CD4-positive, alpha-beta T cell treated with Interleukin-6 at 100 ng/mL for 8 hours (primary cell): ENCODE results near the gene NRL.

Source experiments
- DNase-seq: peaks from one replicate; pipeline ENCODE4 v3.0.0-alpha.2; 2020; ENCODE audit warnings: mixed read lengths, low spot score

The NRL gene

GRCh38 chr14:24080888-24081738 is 33.6 kb downstream of the NRL start:
- peak; percentile 66 for DNase-seq

- DNase-seq, result no peak
Observed at GRCh38 chr14:24080142-24080530, 34.6 kb downstream of the NRL start.

DNA sequence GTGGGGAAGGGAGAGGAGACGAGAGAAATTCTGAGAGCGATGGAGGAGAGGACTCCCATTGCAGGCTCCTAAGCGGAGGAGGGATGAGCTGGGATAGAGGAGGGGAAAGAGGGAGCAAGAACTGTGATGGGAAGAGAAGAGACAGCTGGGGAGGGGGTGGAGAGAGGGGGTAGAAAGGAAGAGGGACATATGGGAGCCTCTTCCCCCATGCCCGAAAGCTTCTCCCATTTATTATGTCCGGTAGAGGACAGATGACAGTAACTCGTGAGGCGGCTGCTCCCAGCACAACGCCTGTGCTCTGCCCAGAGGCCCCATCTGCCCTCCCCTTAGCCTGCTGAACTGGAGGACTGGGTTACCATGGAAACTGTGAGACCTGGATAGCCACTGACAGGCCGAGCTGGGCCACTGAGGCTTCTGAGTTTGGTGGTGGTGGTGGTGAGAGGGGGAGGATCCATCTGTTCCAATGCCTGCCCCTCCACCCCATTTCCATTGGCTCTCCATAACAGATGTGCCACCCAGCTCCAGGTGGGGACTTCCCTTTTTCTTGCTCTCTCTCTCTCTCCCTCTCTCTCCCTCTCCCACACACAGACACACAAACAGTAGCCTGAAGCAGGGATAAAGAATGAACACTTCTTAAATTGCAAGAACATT is 35.1 kb downstream of the NRL start:
- DNase-seq, result no peak

GRCh38 chr14:24078146-24078545 is 36.6 kb downstream of the NRL start:
- no peak for DNase-seq

GRCh38 chr14:24077086-24077485 is 37.7 kb downstream of the NRL start:
- no peak for DNase-seq

DNA sequence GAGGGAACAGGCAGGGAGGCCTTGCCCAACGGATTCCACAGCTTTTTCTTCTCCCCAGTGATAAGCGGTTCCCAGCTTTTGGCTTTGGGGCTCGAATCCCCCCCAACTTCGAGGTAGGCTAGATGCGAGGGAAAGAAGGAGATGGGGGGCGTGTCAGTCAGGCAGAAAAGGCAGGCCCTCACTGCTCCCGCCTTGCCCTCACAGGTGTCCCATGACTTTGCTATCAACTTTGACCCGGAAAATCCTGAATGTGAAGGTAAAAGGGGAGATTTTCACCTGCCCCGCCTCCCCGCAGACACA is 38.5 kb downstream of the NRL start:
- DNase-seq, result no peak

- DNase-seq, result no peak
Observed at GRCh38 chr14:24075485-24076301, 39.1 kb downstream of the NRL start.

GRCh38 chr14:24074625-24075484 is 39.9 kb downstream of the NRL start:
- DNase-seq, result no peak

- no peak for DNase-seq
Observed at GRCh38 chr14:24072881-24073877, 41.6 kb downstream of the NRL start.

- DNase-seq, result no peak
Observed at GRCh38 chr14:24072436-24072835, 42.3 kb downstream of the NRL start.

- DNase-seq, result no peak
Observed at GRCh38 chr14:24071836-24072430, 42.8 kb downstream of the NRL start.

DNA sequence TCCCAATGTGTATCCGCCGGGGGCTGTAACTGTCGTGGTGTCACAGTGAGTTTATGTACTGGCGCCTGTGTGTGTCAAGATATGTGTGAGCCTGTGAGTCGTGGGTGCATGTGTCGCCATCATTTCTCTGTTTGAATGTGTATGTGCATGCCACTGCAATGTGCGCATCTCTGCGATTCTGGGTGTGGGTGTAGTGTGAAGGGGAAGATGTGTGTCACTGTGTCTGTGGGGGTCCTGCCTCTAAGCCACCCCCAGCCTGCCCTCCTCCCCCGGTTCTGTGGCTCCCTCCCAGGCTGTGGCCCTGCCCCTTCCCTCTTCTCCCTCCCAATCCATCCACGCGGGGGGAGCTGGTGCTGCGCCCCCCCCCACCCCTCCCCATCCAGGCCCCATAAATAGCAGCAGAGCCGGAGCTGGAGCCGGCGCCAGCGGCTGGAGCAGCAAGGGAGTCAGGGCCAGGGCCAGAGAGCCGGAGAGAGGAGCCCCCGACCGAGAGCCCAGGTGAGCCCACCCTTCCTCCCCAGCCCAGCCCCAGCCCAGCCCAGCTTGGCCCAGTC is 43.5 kb downstream of the NRL start, which contains the start of gene CPNE6:
Gene CPNE6 (plus strand): TSS at position 419 of the 554 bp plus-strand sequence. CDS start 1,375 bp downstream, outside the sequence.
- no peak for DNase-seq

DNA sequence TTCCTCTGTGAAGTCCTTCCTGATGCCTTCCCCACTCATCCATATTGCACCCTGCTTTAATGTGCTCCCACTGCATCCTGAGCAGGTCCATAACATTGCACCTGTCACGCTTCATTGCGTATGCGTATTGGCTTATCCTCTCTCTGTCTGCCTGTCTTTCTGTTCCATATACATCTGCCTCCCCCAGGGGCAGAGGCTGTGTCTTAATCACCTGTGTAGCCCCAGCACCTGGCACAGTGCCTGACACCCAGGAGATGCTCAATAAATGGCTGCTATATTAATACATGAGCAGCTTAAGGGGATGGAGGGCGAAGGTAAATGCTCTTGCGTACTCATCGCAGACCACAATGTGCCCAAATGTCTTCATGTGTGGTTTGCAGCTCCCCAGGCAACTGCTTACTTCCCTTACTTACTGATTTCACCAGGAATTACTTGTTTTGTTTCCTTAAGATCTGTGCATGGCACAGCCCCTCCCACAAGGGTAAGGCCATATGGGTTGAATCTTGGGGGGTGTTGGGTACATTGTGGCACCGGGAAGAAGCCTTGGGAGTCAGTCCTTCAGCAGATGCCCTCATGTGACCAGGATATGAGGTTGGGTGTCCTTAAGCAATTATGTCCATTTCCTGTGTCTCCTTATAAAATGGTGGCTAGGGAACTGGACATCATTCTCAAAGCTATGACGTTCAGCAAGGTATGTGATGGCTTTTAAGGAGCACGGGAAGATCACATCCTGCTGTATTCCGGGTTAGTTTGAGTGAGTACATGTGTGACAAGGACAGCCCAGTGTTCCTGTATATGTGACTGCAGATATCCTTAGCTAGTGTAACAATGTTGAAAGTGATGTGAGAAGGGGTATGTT is 44.2 kb downstream of the NRL start:
- DNase-seq, result no peak

DNA sequence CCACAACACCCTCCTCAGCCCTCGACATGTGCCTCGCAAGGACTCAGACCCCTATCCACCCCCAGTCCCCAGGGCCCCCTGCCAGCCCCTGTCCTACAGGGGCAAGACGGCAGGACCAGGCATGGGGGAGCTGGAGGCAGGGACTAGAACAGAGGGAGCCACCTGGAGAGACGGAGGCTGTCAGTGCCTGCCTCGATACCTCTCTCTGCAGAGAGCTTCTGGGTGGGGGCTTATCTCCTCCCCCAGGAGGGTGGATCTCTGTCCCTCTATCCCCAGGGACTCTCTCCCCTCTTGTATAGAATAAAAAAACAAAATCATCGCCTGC is 45.4 kb downstream of the NRL start:
- DNase-seq, result no peak

GRCh38 chr14:24068711-24069410 is 45.9 kb downstream of the NRL start:
- DNase-seq, result no peak

DNA sequence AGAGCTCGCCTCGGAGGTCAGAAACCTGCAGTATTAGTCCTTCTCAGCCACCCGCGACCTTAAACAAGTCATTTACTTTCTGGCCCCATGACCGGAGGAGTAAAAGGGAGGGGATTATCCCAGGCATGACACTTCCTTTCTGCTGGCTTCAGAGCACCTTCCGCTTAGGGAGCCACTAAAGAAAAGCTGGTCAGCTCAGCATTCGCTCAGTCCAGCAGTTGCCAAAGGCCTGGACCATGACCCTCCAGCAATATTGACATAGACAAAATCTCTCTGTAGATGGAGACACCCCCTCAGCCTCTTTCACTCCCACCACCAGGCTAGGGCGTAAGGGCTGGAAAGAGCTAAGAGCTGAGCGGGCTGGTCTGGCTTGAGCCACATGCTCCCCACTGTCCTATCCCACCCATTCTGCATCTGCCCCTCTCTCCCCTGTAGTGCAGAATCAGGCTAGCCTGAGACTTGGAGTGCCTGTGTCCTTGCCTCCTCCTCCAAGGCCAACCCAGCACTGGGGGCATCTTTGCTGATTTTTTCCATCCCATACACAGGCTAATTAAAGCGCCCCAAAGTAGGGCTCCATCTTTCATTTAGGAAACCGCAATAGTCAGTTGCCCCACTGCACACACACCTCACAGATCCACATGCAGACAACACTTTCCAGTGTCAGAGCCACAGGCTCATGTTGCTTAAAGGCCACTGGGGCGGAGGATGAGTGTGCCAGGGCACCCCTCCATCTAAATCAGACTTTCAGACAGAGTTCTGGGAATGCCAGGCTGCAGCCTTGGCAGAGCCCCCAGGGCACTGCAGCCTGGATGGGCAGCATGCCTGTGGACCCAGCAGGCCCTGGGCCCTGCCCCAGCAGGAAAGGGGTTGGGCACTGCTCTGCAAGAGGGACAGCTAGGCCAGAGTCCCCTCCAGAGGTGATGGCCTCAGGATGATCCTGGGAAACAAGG is 47.3 kb downstream of the NRL start:
- no peak for DNase-seq

DNA sequence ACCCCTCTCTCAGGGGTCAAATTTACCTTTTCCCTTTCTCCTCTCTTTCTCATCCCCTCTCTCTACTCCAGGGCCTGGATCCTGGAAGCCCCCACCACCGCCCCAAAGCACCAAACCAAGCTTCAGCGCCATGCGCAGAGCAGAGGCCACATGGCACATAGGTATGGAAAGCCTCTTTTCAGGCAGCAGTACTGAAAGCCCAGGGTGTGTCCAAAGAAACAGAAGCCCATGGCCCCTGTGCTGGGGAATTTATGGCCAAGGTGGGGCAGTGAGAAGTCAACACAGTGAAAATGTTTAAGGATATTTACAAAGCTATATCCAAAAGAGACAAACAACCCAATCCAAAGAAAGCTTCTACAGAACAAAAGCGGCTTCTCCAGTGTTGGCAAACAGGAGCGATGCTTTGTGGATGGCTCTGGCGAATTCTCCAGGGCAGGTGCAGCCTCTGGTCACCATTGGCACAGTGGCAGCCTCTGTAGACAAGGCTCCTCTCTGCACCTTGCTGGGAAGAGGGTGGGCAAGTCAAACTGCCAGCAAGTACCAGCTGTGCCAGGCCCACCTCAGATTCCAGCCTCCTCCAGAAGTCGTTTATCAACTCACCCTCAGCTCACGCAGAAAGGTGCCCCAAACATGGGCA is 48.1 kb downstream of the NRL start:
- DNase-seq, result no peak
